ENCODE measurements around the gene GMPR2.

GMPR2 gene

DNA sequence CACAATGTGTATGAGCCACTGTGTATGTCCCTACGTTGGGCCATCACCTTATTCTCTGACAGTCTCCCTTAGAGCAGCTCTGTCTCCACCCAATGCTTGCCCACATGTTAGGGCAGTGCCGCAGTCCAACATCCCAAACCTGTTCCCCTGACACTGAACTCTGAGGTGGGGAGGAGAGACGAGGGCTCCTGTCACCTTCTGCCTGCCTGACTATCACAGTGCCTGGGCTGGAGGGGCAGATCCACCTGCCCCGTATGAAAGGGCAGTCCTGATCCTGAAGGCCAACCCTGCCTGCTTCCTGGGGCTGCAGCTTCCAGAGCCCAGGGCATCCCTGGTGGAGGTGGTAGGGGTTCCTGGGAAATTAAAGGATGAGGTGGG is 28.0 kb downstream of the GMPR2 start:
- H3K9me3 ChIP-seq (ENCODE audit: control insufficient read depth, low read length), result no peaks in the 10 kb centered on the region
- no peak overlapping the region for H4K91ac ChIP-seq (ENCODE audit: low read length)
- H3K4ac ChIP-seq (ENCODE audit: low read depth in 1 of 2, low read length in 2 of 2), result no peak overlapping the region
- H2AK5ac ChIP-seq (ENCODE audit: low read length, severe bottlenecking), result no peak overlapping the region
- no peak overlapping the region for H4K8ac ChIP-seq (ENCODE audit: low read length)
- H3K79me1 ChIP-seq (replicated peaks; ENCODE audit: low read length, poor library complexity, severe bottlenecking), result no peaks in the 10 kb centered on the region
- WGBS, result 88% methylated on average over 4 of the region's 4 CpGs
- H3K18ac ChIP-seq (ENCODE audit: low read depth in 1 of 2, low read length in 2 of 2), result no peak overlapping the region
- H2BK120ac ChIP-seq (ENCODE audit: low read depth, low read length), result no peak overlapping the region
- no peaks in the 10 kb centered on the region for H3K27me3 ChIP-seq (ENCODE audit: control insufficient read depth in 1 of 2, insufficient read depth in 1 of 2, low read length in 2 of 2)
- H2BK12ac ChIP-seq (ENCODE audit: low read length in 2 of 2), result no peak overlapping the region
- no peak overlapping the region for H2AFZ ChIP-seq (ENCODE audit: low read depth, low read length)
- H3K36me3 ChIP-seq (ENCODE audit: control insufficient read depth in 1 of 2, insufficient read depth in 2 of 2, low read depth in 1 of 2, low read length in 2 of 2), result peaks cover 14 to 43% of the 10 kb centered on the region in 2 experiments
- no peak overlapping the region for H2BK15ac ChIP-seq (ENCODE audit: low read depth, poor library complexity, severe bottlenecking)
- H3K4me3 ChIP-seq (ENCODE audit: insufficient read depth in 1 of 2, low read depth in 1 of 2, low read length in 2 of 2), result no peak overlapping the region
- no peak overlapping the region for H3K9ac ChIP-seq (ENCODE audit: low read length)
- no peak overlapping the region for H3K14ac ChIP-seq (ENCODE audit: low read length in 2 of 2)
- no peak overlapping the region for H2BK5ac ChIP-seq (ENCODE audit: low read depth, low read length, poor library complexity, severe bottlenecking)
- no peak overlapping the region for H3K27ac ChIP-seq (ENCODE audit: low read length, poor library complexity, severe bottlenecking)
- H3K4me2 ChIP-seq (ENCODE audit: low read length, poor library complexity, severe bottlenecking), result no peak overlapping the region
- peaks cover 4% of the 10 kb centered on the region for H3K4me1 ChIP-seq (ENCODE audit: control insufficient read depth, insufficient read depth, low read depth, low read length)
- DNase-seq, result no peak
- H3K23ac ChIP-seq (ENCODE audit: low read length in 2 of 2), result no peak overlapping the region

DNA sequence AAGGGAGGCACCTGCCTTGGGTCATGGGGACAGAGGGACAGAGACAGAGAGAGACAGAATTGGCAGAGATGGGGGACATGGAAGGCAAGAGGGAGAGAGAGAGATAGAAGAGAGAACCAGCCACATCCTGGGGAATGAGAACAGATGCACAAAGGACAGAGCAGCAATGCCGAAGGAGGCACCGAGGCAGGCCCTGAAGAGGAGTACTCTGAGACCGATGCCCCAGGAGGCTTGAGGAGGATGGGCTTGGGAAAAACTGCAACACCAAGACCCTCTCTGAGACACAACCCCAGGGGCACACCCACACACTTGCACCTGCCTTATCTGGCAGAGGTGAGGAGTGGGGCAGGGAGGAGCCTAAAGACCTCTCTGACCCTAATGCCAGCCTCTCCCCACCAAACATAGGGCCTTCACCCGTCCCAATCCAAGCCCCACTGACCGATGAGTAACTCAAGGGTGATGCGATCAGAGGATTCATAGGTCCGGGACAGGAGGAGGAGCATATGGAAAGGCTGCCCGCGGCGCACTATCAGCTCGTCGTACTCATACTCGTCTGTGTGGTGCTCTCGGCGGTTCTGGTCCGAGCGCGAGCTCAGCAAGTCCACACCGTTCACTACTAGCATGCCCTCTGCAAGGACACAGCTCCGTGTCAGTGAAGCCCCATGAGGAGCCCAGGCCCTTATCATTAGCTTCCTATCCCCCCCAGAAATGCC is 28.7 kb downstream of the GMPR2 start:
- no peak overlapping the region for H3K9ac ChIP-seq (ENCODE audit: low read length)
- H4K8ac ChIP-seq (ENCODE audit: low read length), result no peak overlapping the region
- no peak overlapping the region for H2AK5ac ChIP-seq (ENCODE audit: low read length, severe bottlenecking)
- no peak overlapping the region for H3K18ac ChIP-seq (ENCODE audit: low read depth in 1 of 2, low read length in 2 of 2)
- no peak for DNase-seq
- no peaks in the 10 kb centered on the region for H3K9me3 ChIP-seq (ENCODE audit: control insufficient read depth, low read length)
- no peak overlapping the region for H2AFZ ChIP-seq (ENCODE audit: low read depth, low read length)
- H3K4ac ChIP-seq (ENCODE audit: low read depth in 1 of 2, low read length in 2 of 2), result no peak overlapping the region
- H3K4me3 ChIP-seq (ENCODE audit: insufficient read depth in 1 of 2, low read depth in 1 of 2, low read length in 2 of 2), result no peak overlapping the region
- no peak overlapping the region for H3K14ac ChIP-seq (ENCODE audit: low read length in 2 of 2)
- 94% methylated on average over 19 of the region's 20 CpGs for WGBS
- no peak overlapping the region for H2BK120ac ChIP-seq (ENCODE audit: low read depth, low read length)
- H3K27ac ChIP-seq (ENCODE audit: low read length, poor library complexity, severe bottlenecking), result no peak overlapping the region
- H4K91ac ChIP-seq (ENCODE audit: low read length), result no peak overlapping the region
- no peak overlapping the region for H2BK12ac ChIP-seq (ENCODE audit: low read length in 2 of 2)
- no peaks in the 10 kb centered on the region for H3K79me1 ChIP-seq (replicated peaks; ENCODE audit: low read length, poor library complexity, severe bottlenecking)
- no peaks in the 10 kb centered on the region for H3K27me3 ChIP-seq (ENCODE audit: control insufficient read depth in 1 of 2, insufficient read depth in 1 of 2, low read length in 2 of 2)
- peaks cover 19 to 49% of the 10 kb centered on the region in 2 experiments for H3K36me3 ChIP-seq (ENCODE audit: control insufficient read depth in 1 of 2, insufficient read depth in 2 of 2, low read depth in 1 of 2, low read length in 2 of 2)
- peaks cover 6% of the 10 kb centered on the region for H3K4me1 ChIP-seq (ENCODE audit: control insufficient read depth, insufficient read depth, low read depth, low read length)
- H2BK5ac ChIP-seq (ENCODE audit: low read depth, low read length, poor library complexity, severe bottlenecking), result no peak overlapping the region
- H3K4me2 ChIP-seq (ENCODE audit: low read length, poor library complexity, severe bottlenecking), result no peak overlapping the region
- H2BK15ac ChIP-seq (ENCODE audit: low read depth, poor library complexity, severe bottlenecking), result no peak overlapping the region
- no peak overlapping the region for H3K23ac ChIP-seq (ENCODE audit: low read length in 2 of 2)

DNA sequence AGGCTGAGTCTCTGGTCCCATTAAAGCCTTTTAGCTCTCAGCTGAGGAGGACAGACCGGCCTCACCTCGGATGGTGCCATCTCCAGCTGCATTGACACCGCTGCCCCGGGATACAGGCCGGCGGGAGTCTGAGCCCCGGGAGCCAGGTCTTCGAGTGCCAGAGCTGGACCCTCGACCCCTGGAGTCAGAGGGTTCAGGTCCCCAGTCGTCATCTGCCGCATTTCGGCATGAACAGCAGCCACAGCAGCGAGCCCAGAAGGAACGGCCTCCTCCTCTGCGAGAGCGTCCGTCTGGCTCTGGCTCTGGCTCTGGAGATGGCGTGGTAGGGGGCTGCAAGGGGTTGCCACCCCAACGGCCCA is 29.2 kb downstream of the GMPR2 start:
- 91% methylated on average over 19 of the region's 19 CpGs for WGBS
- no peak overlapping the region for H2AFZ ChIP-seq (ENCODE audit: low read depth, low read length)

DNA sequence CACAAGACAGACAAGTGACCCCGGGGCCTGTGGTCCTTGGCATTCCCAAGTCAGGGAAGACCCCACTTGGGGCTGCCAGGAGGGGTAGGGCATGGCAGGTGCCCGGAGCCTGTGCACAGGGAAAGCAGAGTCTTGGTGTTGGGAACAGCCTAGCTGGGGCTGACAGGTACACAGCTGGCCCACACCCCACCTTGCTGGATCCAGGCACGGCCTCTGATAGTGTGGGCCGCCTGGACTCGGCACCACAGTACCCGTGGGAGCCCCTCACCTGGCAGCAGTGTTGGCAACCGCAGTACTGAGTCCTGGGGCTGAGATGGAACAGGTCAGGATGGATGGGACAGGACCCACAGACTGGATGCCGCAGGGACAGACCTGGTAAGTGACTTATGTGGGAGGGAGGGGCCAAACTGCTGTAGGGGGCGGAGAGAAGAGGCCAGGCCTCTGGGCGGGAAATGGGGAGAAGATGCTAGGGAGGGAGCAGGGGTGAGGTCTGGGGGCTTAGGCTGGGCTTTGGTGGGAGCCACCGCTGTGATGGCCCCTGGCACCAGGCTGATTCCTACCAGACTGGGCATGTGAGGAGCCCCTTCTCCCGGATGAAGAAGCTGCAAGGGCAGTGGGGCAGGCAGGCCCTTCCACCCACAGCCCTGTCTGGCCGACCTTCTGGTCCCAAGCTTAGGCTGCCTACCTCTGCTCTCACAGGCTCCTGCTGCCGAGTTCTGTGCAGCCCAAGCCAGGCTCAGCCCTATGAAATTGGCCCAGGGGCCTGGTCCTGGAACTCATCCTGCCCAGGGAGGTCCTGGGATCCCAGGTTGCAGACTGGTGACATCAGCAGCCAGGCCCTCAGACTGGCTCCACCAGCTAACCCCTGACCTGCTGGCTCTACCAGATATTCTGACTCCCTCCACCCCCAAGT is 30.3 kb downstream of the GMPR2 start, which contains the start of gene TGM1:
Gene TGM1 (minus strand): TSS at position 357 of the 913 bp plus-strand sequence. CDS start 825 bp downstream, outside the sequence.
- Histone ChIP-seq H2AFZ (ENCODE audit: low read depth, low read length) (no peak within 1 kb of the TSS), H3K4me3 (ENCODE audit: insufficient read depth in 1 of 2, low read depth in 1 of 2, low read length in 2 of 2) (no peak within 1 kb of the TSS), H3K36me3 (ENCODE audit: control insufficient read depth in 1 of 2, insufficient read depth in 2 of 2, low read depth in 1 of 2, low read length in 2 of 2) (peaks cover 36 to 65% of the 10 kb centered on the region in 2 experiments), H2AK5ac (ENCODE audit: low read length, severe bottlenecking) (no peak within 1 kb of the TSS), H4K8ac (ENCODE audit: low read length) (no peak within 1 kb of the TSS), H3K4me1 (ENCODE audit: control insufficient read depth, insufficient read depth, low read depth, low read length) (peaks cover 6% of the 10 kb centered on the region), H3K23ac (ENCODE audit: low read length in 2 of 2) (no peak within 1 kb of the TSS), H3K18ac (ENCODE audit: low read depth in 1 of 2, low read length in 2 of 2) (no peak within 1 kb of the TSS), H3K14ac (ENCODE audit: low read length in 2 of 2) (no peak within 1 kb of the TSS), H4K91ac (ENCODE audit: low read length) (no peak within 1 kb of the TSS), H3K79me1 (replicated peaks; ENCODE audit: low read length, poor library complexity, severe bottlenecking) (peaks cover 3% of the 10 kb centered on the region), H2BK5ac (ENCODE audit: low read depth, low read length, poor library complexity, severe bottlenecking) (no peak within 1 kb of the TSS), H3K9ac (ENCODE audit: low read length) (no peak within 1 kb of the TSS), H2BK12ac (ENCODE audit: low read length in 2 of 2) (no peak within 1 kb of the TSS), H3K27me3 (ENCODE audit: control insufficient read depth in 1 of 2, insufficient read depth in 1 of 2, low read length in 2 of 2) (no peaks in the 10 kb centered on the region), H3K4me2 (ENCODE audit: low read length, poor library complexity, severe bottlenecking) (no peak within 1 kb of the TSS), H2BK120ac (ENCODE audit: low read depth, low read length) (no peak within 1 kb of the TSS), H3K9me3 (ENCODE audit: control insufficient read depth, low read length) (no peaks in the 10 kb centered on the region), H2BK15ac (ENCODE audit: low read depth, poor library complexity, severe bottlenecking) (no peak within 1 kb of the TSS), H3K27ac (ENCODE audit: low read length, poor library complexity, severe bottlenecking) (no peak within 1 kb of the TSS), H3K4ac (ENCODE audit: low read depth in 1 of 2, low read length in 2 of 2) (no peak within 1 kb of the TSS)
- DNase-seq, result no peak
- 83% methylated on average over 14 of the region's 14 CpGs for WGBS

More for the DNA sequence above, 29.2 kb downstream of the GMPR2 start:
- Histone ChIP-seq H3K79me1 (replicated peaks; ENCODE audit: low read length, poor library complexity, severe bottlenecking) (no peaks in the 10 kb centered on the region), H3K9me3 (ENCODE audit: control insufficient read depth, low read length) (no peaks in the 10 kb centered on the region), H3K18ac (ENCODE audit: low read depth in 1 of 2, low read length in 2 of 2) (no peak overlapping the region), H2BK12ac (ENCODE audit: low read length in 2 of 2) (no peak overlapping the region), H2AK5ac (ENCODE audit: low read length, severe bottlenecking) (no peak overlapping the region), H3K4me2 (ENCODE audit: low read length, poor library complexity, severe bottlenecking) (no peak overlapping the region), H3K9ac (ENCODE audit: low read length) (no peak overlapping the region), H3K27me3 (ENCODE audit: control insufficient read depth in 1 of 2, insufficient read depth in 1 of 2, low read length in 2 of 2) (no peaks in the 10 kb centered on the region), H3K36me3 (ENCODE audit: control insufficient read depth in 1 of 2, insufficient read depth in 2 of 2, low read depth in 1 of 2, low read length in 2 of 2) (peaks cover 25 to 54% of the 10 kb centered on the region in 2 experiments), H3K23ac (ENCODE audit: low read length in 2 of 2) (no peak overlapping the region), H3K27ac (ENCODE audit: low read length, poor library complexity, severe bottlenecking) (no peak overlapping the region), H3K14ac (ENCODE audit: low read length in 2 of 2) (no peak overlapping the region), H3K4me1 (ENCODE audit: control insufficient read depth, insufficient read depth, low read depth, low read length) (peaks cover 6% of the 10 kb centered on the region), H4K8ac (ENCODE audit: low read length) (no peak overlapping the region), H3K4me3 (ENCODE audit: insufficient read depth in 1 of 2, low read depth in 1 of 2, low read length in 2 of 2) (no peak overlapping the region), H2BK120ac (ENCODE audit: low read depth, low read length) (no peak overlapping the region), H2BK15ac (ENCODE audit: low read depth, poor library complexity, severe bottlenecking) (no peak overlapping the region), H2BK5ac (ENCODE audit: low read depth, low read length, poor library complexity, severe bottlenecking) (no peak overlapping the region), H4K91ac (ENCODE audit: low read length) (no peak overlapping the region), H3K4ac (ENCODE audit: low read depth in 1 of 2, low read length in 2 of 2) (no peak overlapping the region)
- DNase-seq, result no peak

Measured in mesenchymal stem cell (in vitro differentiated cells and primary cell).